K562 (cell line): ENCODE data around the gene NPR1. TPM values are rescaled to one million over a fixed set of nuclear protein-coding genes. Genes with fewer than 3 reads are reported as not detected.
A peak's percentile ranks its signal among the peaks of the same experiment; 100 is the strongest.

Experiments used
- CREB5 ChIP-seq: fragments of 250-450 bp; sonication (Bioruptor Pico); IDR thresholded peaks from 2 replicates; pipeline ENCODE4 v1.5.0; 2020; ENCODE audit warnings: mild to moderate bottlenecking
- DACH1 ChIP-seq: fragments of 450-650 bp; IDR thresholded peaks from 2 replicates; pipeline ENCODE4 v1.6.1; 2018; ENCODE audit not compliant: partially characterized antibody
- E2F6 ChIP-seq, 2 experiments: IDR thresholded peaks; 2 replicates each; pipeline ENCODE4 v1.6.1; 2011; ENCODE audit warnings: borderline replicate concordance in 1 of 2, control low read depth in 1 of 2, low read depth in 1 of 2, low read length in 1 of 2, mild to moderate bottlenecking in 1 of 2, mixed read lengths in 1 of 2, moderate library complexity in 1 of 2; ENCODE audit not compliant: insufficient read depth in 1 of 2, insufficient read length in 1 of 2, poor library complexity in 1 of 2, severe bottlenecking in 1 of 2; ENCODE audit errors: extremely low read depth in 1 of 2
- ETV1 ChIP-seq: fragments of 450-650 bp; conservative IDR thresholded peaks from 2 replicates; pipeline ENCODE4 v1.6.1; 2016; ENCODE audit warnings: missing genetic modification characterization, control low read depth, low read depth, missing compliant biosample characterization
- MEF2A ChIP-seq: IDR thresholded peaks from 2 replicates; pipeline ENCODE4 v1.6.1; 2011; ENCODE audit warnings: low read depth, mild to moderate bottlenecking, low read length, moderate library complexity; ENCODE audit not compliant: control insufficient read depth
- NCOR1 ChIP-seq: fragments of 450-650 bp; IDR thresholded peaks from 2 replicates; pipeline ENCODE4 v1.6.1; 2016; ENCODE audit warnings: mild to moderate bottlenecking, moderate library complexity
- NFATC3 ChIP-seq: fragments of 450-650 bp; IDR thresholded peaks from 2 replicates; pipeline ENCODE4 v1.6.1; 2017; ENCODE audit warnings: mild to moderate bottlenecking
- NFRKB ChIP-seq: fragments of 450-650 bp; IDR thresholded peaks from 2 replicates; pipeline ENCODE4 v1.6.1; 2016; ENCODE audit warnings: low read depth
- PCBP1 ChIP-seq: fragments of 200-400 bp; formaldehyde crosslinking; IDR thresholded peaks from 2 replicates; pipeline ENCODE4 v1.6.1; 2018; ENCODE audit warnings: mild to moderate bottlenecking, low read depth, low read length; ENCODE audit not compliant: poor library complexity, severe bottlenecking
- PKNOX1 ChIP-seq: fragments of 450-650 bp; IDR thresholded peaks from 2 replicates; pipeline ENCODE4 v1.6.1; 2016
- POLR2H ChIP-seq: IDR thresholded peaks from 2 replicates; pipeline ENCODE4 v1.6.1; 2016; ENCODE audit warnings: missing genetic modification characterization, low read depth, mild to moderate bottlenecking, control low read depth, missing compliant biosample characterization, moderate library complexity
- RFX1 ChIP-seq: fragments of 450-650 bp; IDR thresholded peaks from 2 replicates; pipeline ENCODE4 v1.6.1; 2016; ENCODE audit warnings: mild to moderate bottlenecking, moderate library complexity
- SMAD1 ChIP-seq: fragments of 150-350 bp; IDR thresholded peaks from 2 replicates; pipeline ENCODE4 v1.6.1; 2014; ENCODE audit warnings: low read length, low read depth; ENCODE audit not compliant: partially characterized antibody
- SMC3 ChIP-seq: conservative IDR thresholded peaks from 2 replicates; pipeline ENCODE4 v1.6.1; 2011; ENCODE audit warnings: low read depth, low read length, improper control_type of control experiment; ENCODE audit not compliant: insufficient read depth
- SRF ChIP-seq, 2 experiments: fragments of 250-450, 450-650 bp in 1 of 2; sonication (Bioruptor Pico) in 1 of 2; sonication (generic) in 1 of 2; formaldehyde crosslinking; IDR thresholded peaks; 2 replicates each; pipeline versions ENCODE4 v1.5.0 to v1.5.1; 2020 to 2022; ENCODE audit warnings: mild to moderate bottlenecking in 1 of 2, missing genetic modification reagents in 1 of 2
- TAF15 ChIP-seq: fragments of 200-400 bp; formaldehyde crosslinking; IDR thresholded peaks from 2 replicates; pipeline ENCODE4 v1.6.1; 2017; ENCODE audit warnings: mild to moderate bottlenecking, low read depth, low read length, moderate library complexity
- TARDBP ChIP-seq: fragments of 450-650 bp; IDR thresholded peaks from 2 replicates; pipeline ENCODE4 v1.6.1; 2016
- TCF7L2 ChIP-seq: fragments of 150-350 bp; IDR thresholded peaks from 2 replicates; pipeline ENCODE4 v1.6.1; 2016; ENCODE audit warnings: low read depth, mild to moderate bottlenecking, low read length, moderate library complexity
- ZBTB26 ChIP-seq: fragments of 450-650 bp; formaldehyde crosslinking; IDR thresholded peaks from 2 replicates; pipeline ENCODE4 v1.4.0; 2022; ENCODE audit warnings: missing genetic modification characterization
- polyA plus RNA-seq, 8 experiments: library from polyadenylated mRNA; depleted of rRNA in 4 of 8; stranded (reverse) in 5 of 8; unstranded in 3 of 8; fragments of >200 nt; fragmentation: Nextera tagmentation in 2 of 8; fragmentation: Illumina TruSeq in 1 of 8; extraction: Ambion mirVana in 2 of 8; extraction: Trizol in 1 of 8; gene quantifications; 2 replicates each; pipeline versions ENCODE4 v1.2.1 to v1.2.3, GENCODE V29; 2011 to 2014; ENCODE audit warnings: inconsistent platforms in 1 of 8, missing spikeins in 1 of 8
- total RNA-seq, 7 experiments: library from RNA; depleted of rRNA in 6 of 7; stranded (reverse); fragments of >200 nt in 6 of 7; fragmentation: Illumina TruSeq in 2 of 7; extraction: Trizol in 2 of 7; gene quantifications; 2 replicates each; pipeline versions ENCODE4 v1.2.1 to v1.2.3, GENCODE V29; 2011 to 2021; ENCODE audit warnings: low replicate concordance in 1 of 7

The NPR1 gene
- total and polyA plus RNA-seq, 9 of the 15 experiments (the other 6 are each of a cell fraction or from before 2014, with no cell fraction given), result 0.05 to 0.16 (median 0.06) TPM; not detected in 6

- no peak for TF ChIP-seq ZBTB26
- no peak for TF ChIP-seq TCF7L2
- no peak for TF ChIP-seq CREB5 (CRISPR knock-in tag)
- peak; percentile 62 for TF ChIP-seq SMAD1
- no peak for TF ChIP-seq DACH1
- no peak for TF ChIP-seq NCOR1
- TF ChIP-seq NFATC3, result no peak
- no peak for TF ChIP-seq SRF (CRISPR knock-in tag; IDR thresholded peaks at IDR 0.05)
- no peak for TF ChIP-seq MEF2A
- peak; percentile 99 for TF ChIP-seq PKNOX1
- TF ChIP-seq SMC3, result no peak
- TF ChIP-seq RFX1, result no peak
- peak; percentile 87 to 91 for TF ChIP-seq E2F6 (IDR thresholded peaks at IDR 0.05; ENCODE audit: borderline replicate concordance in 1 of 2, extremely low read depth in 1 of 2, insufficient read depth in 1 of 2, insufficient read length in 1 of 2, low read depth in 1 of 2, low read length in 1 of 2, poor library complexity in 1 of 2, severe bottlenecking in 1 of 2)
- peak; percentile 55 for TF ChIP-seq NFRKB
- TF ChIP-seq ETV1 (tag), result peak; percentile 59
- TF ChIP-seq TAF15, result no peak
- TF ChIP-seq TARDBP, result no peak
- TF ChIP-seq POLR2H (tag), result peak; percentile 70
- TF ChIP-seq PCBP1, result no peak
These were observed 49.2 kb downstream of the NPR1 start, which contains the start of gene INTS3 (continued) for GRCh38 chr1:153727463-153728304.
